Astrocyte (in vitro differentiated cells and primary cell): ENCODE results near the gene PKNOX2. TPM values are rescaled to one million over a fixed set of nuclear protein-coding genes. Genes with fewer than 3 reads are reported as not detected.

Experiments used
- DNase-seq: peaks from one replicate; pipeline ENCODE4 v3.0.0-alpha.2; 2010; ENCODE audit warnings: low read depth
- FAIRE-seq: peaks from 2 replicates; lab custom pipeline; 2011; peaks lifted over from hg19 to GRCh38; lab: Jason Lieb, UNC
- H2AFZ ChIP-seq: 2 replicates; pipeline ENCODE4 v1.6.0; 2012; ENCODE audit warnings: low read depth, low read length, inconsistent platforms
- H3K27ac ChIP-seq: 2 replicates; pipeline ENCODE4 v1.5.1; 2011; ENCODE audit warnings: low read depth, low read length, inconsistent platforms
- H3K27me3 ChIP-seq: 2 replicates; pipeline ENCODE4 v1.6.0; 2011; ENCODE audit warnings: low read length, inconsistent platforms; ENCODE audit not compliant: insufficient read depth
- H3K36me3 ChIP-seq: 2 replicates; pipeline ENCODE4 v1.5.1; 2011; ENCODE audit warnings: low read length, inconsistent platforms; ENCODE audit not compliant: insufficient read depth
- H3K4me1 ChIP-seq: 2 replicates; pipeline ENCODE4 v1.5.1; 2011; ENCODE audit warnings: low read length, inconsistent platforms; ENCODE audit not compliant: insufficient read depth
- H3K4me2 ChIP-seq: 2 replicates; pipeline ENCODE4 v1.6.0; 2012; ENCODE audit warnings: low read length, inconsistent platforms
- H3K4me3 ChIP-seq: 2 replicates; pipeline ENCODE4 v1.5.1; 2011; ENCODE audit warnings: low read depth, mild to moderate bottlenecking, low read length, inconsistent platforms; ENCODE audit not compliant: insufficient read depth
- H3K79me2 ChIP-seq: 2 replicates; pipeline ENCODE4 v1.6.0; 2012; ENCODE audit warnings: mild to moderate bottlenecking, low read length, inconsistent platforms; ENCODE audit not compliant: insufficient read depth
- H3K9ac ChIP-seq: 2 replicates; pipeline ENCODE4 v1.6.0; 2012; ENCODE audit warnings: mild to moderate bottlenecking, low read length, inconsistent platforms
- H3K9me3 ChIP-seq: 2 replicates; pipeline ENCODE4 v1.5.1; 2012; ENCODE audit warnings: low read depth, mild to moderate bottlenecking, low read length, inconsistent platforms; ENCODE audit not compliant: insufficient read depth
- H4K20me1 ChIP-seq: 2 replicates; pipeline ENCODE4 v1.6.0; 2012; ENCODE audit warnings: low read length, inconsistent platforms; ENCODE audit not compliant: insufficient read depth
- H3K27ac Mint-ChIP-seq: one replicate; pipeline ENCODE4 v1.8.0; 2021; ENCODE audit warnings: mild to moderate bottlenecking, mixed read lengths; ENCODE audit not compliant: unreplicated experiment
- H3K27me3 Mint-ChIP-seq: one replicate; pipeline ENCODE4 v1.8.0; 2021; ENCODE audit warnings: low read depth, mixed read lengths; ENCODE audit not compliant: unreplicated experiment
- H3K36me3 Mint-ChIP-seq: one replicate; pipeline ENCODE4 v1.8.0; 2021; ENCODE audit warnings: low read depth, mixed read lengths; ENCODE audit not compliant: unreplicated experiment
- H3K4me1 Mint-ChIP-seq: one replicate; pipeline ENCODE4 v1.8.0; 2021; ENCODE audit warnings: low read depth, mixed read lengths; ENCODE audit not compliant: unreplicated experiment
- H3K4me3 Mint-ChIP-seq: one replicate; pipeline ENCODE4 v1.8.0; 2021; ENCODE audit warnings: mild to moderate bottlenecking, moderate library complexity, mixed read lengths; ENCODE audit not compliant: unreplicated experiment
- H3K9me3 Mint-ChIP-seq: one replicate; pipeline ENCODE4 v1.8.0; 2021; ENCODE audit warnings: mild to moderate bottlenecking, mixed read lengths; ENCODE audit not compliant: unreplicated experiment
- CTCF ChIP-seq: IDR thresholded peaks from 2 replicates; pipeline ENCODE4 v1.5.1; 2011; ENCODE audit warnings: low read depth, mild to moderate bottlenecking, inconsistent platforms, low read length, moderate library complexity; ENCODE audit not compliant: insufficient read depth
- EZH2 ChIP-seq: IDR thresholded peaks from 2 replicates; pipeline ENCODE4 v1.6.1; 2012; ENCODE audit warnings: mild to moderate bottlenecking, low read length, inconsistent platforms; ENCODE audit not compliant: insufficient read depth
- total RNA-seq: library from RNA; stranded (reverse); gene quantifications from 2 replicates; pipeline ENCODE4 v1.2.1, GENCODE V29; 2021

Gene PKNOX2
- total RNA-seq, 1 donor from 2014 or later: 53.4 TPM

- no peak for TF ChIP-seq EZH2
- no peak for TF ChIP-seq CTCF
- no peak for FAIRE-seq
These were observed 214.0 kb downstream of the PKNOX2 start for GRCh38 chr11:125378571-125378970.

GRCh38 chr11:125379565-125379964 lies 215.0 kb downstream of the PKNOX2 start:
- H3K27ac Mint-ChIP-seq: no peak overlapping the region
- Histone ChIP-seq H3K4me2 (no peak overlapping the region), H3K4me1 (peaks cover 6% of the 10 kb centered on the region), H3K4me3 (no peak overlapping the region), H3K79me2 (no peaks in the 10 kb centered on the region), H2AFZ (no peak overlapping the region), H3K9ac (no peak overlapping the region), H4K20me1 (peaks cover 3% of the 10 kb centered on the region), H3K27me3 (no peaks in the 10 kb centered on the region), H3K9me3 (no peaks in the 10 kb centered on the region), H3K36me3 (no peaks in the 10 kb centered on the region), H3K27ac (no peak overlapping the region)
- no peak for FAIRE-seq
- no peak for DNase-seq
- H3K9me3 Mint-ChIP-seq: no peaks in the 10 kb centered on the region
- H3K4me3 Mint-ChIP-seq: no peak overlapping the region
- peaks cover 31% of the 10 kb centered on the region for H3K36me3 Mint-ChIP-seq
- H3K4me1 Mint-ChIP-seq: peaks cover 22% of the 10 kb centered on the region
- no peak for TF ChIP-seq CTCF
- H3K27me3 Mint-ChIP-seq: no peaks in the 10 kb centered on the region

More at GRCh38 chr11:125378571-125378970, 214.0 kb downstream of the PKNOX2 start:
- H3K27ac ChIP-seq: no peak overlapping the region
- no peaks in the 10 kb centered on the region for H3K9me3 ChIP-seq
- H2AFZ ChIP-seq: no peak overlapping the region
- peaks cover 6% of the 10 kb centered on the region for H3K4me1 ChIP-seq
- Mint-ChIP-seq H3K27ac (no peak overlapping the region), H3K4me1 (peaks cover 22% of the 10 kb centered on the region), H3K9me3 (no peaks in the 10 kb centered on the region), H3K4me3 (no peak overlapping the region), H3K27me3 (no peaks in the 10 kb centered on the region), H3K36me3 (peaks cover 35% of the 10 kb centered on the region)
- no peak overlapping the region for H3K4me3 ChIP-seq
- no peaks in the 10 kb centered on the region for H3K36me3 ChIP-seq
- H3K4me2 ChIP-seq: no peak overlapping the region
- DNase-seq: no peak
- no peak overlapping the region for H3K9ac ChIP-seq
- no peaks in the 10 kb centered on the region for H3K79me2 ChIP-seq
- peaks cover 3% of the 10 kb centered on the region for H4K20me1 ChIP-seq
- peaks cover under 1% of the 10 kb centered on the region for H3K27me3 ChIP-seq

GRCh38 chr11:125379981-125380380 lies 215.4 kb downstream of the PKNOX2 start:
- no peaks in the 10 kb centered on the region for H3K27me3 Mint-ChIP-seq
- FAIRE-seq (no peak), DNase-seq (no peak)
- H3K79me2 ChIP-seq: no peaks in the 10 kb centered on the region
- H3K4me1 Mint-ChIP-seq: peaks cover 21% of the 10 kb centered on the region
- H3K4me2 ChIP-seq: no peak overlapping the region
- no peak overlapping the region for H3K4me3 ChIP-seq
- no peak overlapping the region for H3K9ac ChIP-seq
- TF ChIP-seq CTCF (no peak), EZH2 (no peak)
- peaks cover 6% of the 10 kb centered on the region for H3K4me1 ChIP-seq
- peaks cover 3% of the 10 kb centered on the region for H4K20me1 ChIP-seq
- H3K9me3 Mint-ChIP-seq: no peaks in the 10 kb centered on the region
- H3K27ac Mint-ChIP-seq: no peak overlapping the region
- H3K36me3 Mint-ChIP-seq: peaks cover 33% of the 10 kb centered on the region
- no peaks in the 10 kb centered on the region for H3K9me3 ChIP-seq
- H3K27me3 ChIP-seq: no peaks in the 10 kb centered on the region
- H2AFZ ChIP-seq: no peak overlapping the region
- no peak overlapping the region for H3K27ac ChIP-seq
- H3K36me3 ChIP-seq: no peaks in the 10 kb centered on the region
- H3K4me3 Mint-ChIP-seq: no peak overlapping the region
